ENCODE measurements around the gene LCOR.

DNA sequence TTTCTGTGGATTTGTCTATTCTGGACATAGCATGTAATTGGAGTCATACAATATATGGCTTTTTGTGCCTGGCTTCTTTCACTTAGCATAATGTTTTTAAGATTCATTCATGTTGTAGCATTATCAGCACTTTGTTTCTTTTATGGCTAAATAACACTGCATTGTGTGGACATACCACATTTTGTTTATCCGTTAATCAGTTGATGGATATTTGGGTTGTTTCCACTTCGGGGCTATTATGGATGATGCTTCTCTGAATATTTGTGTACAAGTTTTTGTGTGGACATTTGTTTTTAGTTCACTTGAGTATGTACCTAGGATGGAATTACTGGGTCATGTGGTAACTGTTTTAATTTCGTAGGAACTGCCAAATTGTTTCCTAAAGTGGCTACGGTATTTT, 6.4 kb downstream of the LCOR start:
- TF ChIP-seq CTCF (conservative IDR thresholded peaks at IDR 0.05; ENCODE audit: low read depth, low read length) (no peak), POLR2A (IDR thresholded peaks at IDR 0.05; ENCODE audit: low read depth, low read length) (no peak), RFX5 (IDR thresholded peaks at IDR 0.05; ENCODE audit: low read depth, low read length) (no peak), MAFK (IDR thresholded peaks at IDR 0.05; ENCODE audit: low read depth, low read length) (no peak)
- TF ChIP-seq, protein P1, sequence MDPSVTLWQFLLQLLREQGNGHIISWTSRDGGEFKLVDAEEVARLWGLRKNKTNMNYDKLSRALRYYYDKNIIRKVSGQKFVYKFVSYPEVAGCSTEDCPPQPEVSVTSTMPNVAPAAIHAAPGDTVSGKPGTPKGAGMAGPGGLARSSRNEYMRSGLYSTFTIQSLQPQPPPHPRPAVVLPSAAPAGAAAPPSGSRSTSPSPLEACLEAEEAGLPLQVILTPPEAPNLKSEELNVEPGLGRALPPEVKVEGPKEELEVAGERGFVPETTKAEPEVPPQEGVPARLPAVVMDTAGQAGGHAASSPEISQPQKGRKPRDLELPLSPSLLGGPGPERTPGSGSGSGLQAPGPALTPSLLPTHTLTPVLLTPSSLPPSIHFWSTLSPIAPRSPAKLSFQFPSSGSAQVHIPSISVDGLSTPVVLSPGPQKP (IDR thresholded peaks at IDR 0.05; ENCODE audit: borderline replicate concordance, low read depth, low read length): no peak

Measured in IMR-90 (cell line).